Measurements from ENCODE around the gene GSG1L.
"Not testable (repeated sequence)": the region's sequence is repeated elsewhere in the genome, so short reads cannot be mapped to it uniquely, and the experiment has no call there.

GSG1L gene

DNA sequence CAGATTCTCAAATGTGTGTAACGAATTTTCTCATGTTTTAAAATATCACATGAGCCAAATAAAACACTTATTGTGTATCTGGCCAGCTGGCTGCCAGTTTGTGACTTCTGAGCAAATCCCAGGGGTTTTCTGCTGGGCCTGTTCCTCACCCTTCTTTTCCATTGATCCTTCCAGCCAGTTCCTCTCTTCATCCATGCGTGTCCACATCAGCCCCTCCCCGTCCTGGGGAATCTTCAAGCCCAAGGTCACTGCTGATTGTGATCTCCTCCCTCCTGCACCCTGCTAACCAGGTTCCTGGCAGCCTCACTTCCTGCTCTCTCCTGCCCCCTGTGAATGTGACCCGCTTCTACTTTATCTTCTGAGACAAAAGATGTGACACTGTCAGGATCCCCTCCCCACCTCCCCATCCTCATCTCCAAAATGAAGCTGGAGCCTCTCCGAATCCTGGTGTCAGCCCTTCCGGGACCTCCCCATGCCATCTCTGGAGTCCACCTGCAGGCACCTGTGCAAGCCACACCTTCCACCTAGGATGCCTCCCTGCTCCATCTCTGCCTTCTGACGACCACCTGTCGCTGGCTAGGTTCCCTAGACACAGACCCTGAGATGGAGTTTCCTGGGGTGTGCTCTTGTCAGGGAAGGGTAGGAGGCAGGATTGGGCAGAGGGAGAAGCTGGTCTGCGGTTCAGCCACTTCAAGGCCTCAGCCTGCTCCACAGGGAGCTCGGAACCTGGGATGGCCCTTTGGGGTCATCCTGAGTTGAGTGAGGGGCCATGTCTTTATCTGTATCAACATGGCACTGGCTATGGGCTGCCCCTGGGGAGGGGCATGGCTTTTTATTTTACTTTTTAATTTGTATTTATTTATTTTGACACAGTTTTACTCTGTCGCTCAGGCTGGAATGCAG lies 308.5 kb downstream of the GSG1L start:
- DNase-seq (ENCODE audit: low read depth): no peak

DNA sequence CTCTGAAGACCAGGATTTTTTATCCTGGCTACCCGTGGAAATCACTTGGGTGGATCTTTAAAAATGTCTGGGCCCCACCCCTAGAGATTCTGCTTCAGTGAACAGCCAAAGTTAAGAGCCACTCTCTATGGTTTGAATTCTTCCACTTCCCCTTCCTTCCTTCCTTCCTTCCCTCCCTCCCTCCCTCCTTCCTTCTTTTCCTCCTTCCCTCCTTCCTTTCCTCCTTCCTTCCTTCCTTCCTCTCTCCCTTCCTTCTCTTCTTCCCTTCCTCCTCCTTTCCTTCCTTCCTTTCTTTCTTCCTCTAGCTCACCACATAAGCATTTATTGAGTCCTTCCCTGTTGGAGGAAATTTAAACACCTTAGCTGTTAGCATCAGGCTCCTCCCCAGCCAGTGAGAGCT lies 310.0 kb downstream of the GSG1L start:
- no peak for DNase-seq (ENCODE audit: low read depth)

DNA sequence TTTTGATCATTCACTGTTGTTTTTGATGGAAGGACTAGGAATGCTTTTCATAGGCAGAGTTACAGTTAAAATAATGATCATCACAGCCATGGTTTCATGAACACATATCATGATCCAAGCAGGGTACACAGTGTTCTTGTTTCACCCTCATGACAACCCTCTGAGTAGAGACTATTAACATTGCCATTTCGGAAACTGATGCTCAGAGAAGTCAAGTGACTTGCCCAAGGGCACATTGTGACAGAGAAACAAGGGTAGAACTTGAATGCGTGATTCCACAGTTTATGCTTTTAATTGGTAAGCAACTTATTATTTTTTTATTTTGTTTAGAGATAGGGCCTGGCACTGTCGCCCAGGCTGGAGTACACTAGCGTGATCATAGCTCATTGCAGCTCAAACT lies 311.3 kb downstream of the GSG1L start:
- DNase-seq (ENCODE audit: low read depth): no peak

DNA sequence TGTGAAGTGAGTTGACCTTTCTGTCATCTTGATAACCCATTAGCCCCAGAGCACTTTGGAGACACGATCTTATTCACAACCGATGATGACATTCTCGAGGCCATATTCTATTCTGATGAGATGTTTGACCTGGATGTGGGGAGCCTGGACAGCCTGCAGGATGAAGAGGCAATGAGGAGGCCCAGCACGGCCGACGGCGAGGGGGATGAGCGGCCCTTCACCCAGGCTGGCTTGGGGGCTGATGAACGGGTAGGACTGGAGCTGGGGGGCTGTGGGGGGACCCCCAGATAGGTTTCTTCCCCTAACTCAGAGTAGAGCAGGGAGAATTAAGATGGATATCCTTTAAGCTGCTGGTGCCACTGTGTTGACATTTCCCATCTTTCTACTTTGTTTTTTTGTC lies 311.8 kb downstream of the GSG1L start:
- no peak for DNase-seq (ENCODE audit: low read depth)

DNA sequence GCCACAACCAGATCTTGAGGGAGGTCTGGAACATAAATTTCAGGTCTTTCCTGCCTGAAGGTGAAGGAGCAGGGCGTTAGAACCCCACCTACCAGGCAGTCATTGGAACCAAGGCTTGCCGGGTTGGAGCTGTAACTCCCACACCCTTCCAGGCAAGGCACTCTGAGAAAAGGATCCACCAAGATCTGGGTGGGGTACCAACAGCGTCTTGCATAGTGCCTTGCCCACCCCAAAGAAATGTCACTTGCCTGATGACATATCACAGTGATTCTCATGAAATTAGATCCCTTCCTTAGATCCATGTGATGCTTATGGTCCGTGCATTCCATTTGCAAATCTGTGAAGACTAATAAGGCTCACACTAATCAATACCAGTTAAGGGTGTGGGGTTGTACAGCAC lies 312.3 kb downstream of the GSG1L start:
- no peak for DNase-seq (ENCODE audit: low read depth)

DNA sequence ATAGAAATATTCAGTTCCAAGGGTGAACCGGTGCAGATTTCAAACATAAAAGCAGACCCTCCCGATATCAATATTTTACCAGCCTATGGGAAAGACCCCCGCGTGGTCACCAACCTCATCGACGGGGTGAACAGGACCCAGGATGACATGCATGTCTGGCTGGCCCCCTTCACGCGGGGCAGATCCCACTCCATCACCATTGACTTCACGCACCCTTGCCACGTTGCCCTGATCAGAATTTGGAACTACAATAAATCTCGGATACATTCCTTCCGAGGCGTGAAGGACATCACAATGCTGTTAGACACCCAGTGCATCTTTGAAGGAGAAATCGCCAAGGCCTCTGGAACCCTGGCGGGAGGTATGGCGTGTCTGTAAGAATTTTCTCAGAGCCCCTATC lies 313.6 kb downstream of the GSG1L start:
- no peak for DNase-seq (ENCODE audit: low read depth)

DNA sequence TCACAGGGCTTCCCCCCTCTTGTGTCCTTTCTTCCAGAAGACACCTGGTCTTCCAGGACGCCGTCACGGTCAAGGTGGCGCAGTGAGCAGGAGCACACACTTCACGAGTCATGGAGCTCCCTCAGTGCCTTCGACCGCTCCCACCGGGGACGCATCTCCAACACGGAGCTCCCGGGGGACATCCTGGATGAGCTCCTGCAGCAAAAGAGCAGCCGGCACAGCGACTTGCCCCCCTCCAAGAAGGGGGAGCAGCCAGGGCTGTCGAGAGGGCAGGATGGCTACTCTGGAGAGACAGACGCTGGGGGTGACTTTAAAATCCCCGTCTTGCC lies 314.0 kb downstream of the GSG1L start:
- no peak for DNase-seq (ENCODE audit: low read depth)

DNA sequence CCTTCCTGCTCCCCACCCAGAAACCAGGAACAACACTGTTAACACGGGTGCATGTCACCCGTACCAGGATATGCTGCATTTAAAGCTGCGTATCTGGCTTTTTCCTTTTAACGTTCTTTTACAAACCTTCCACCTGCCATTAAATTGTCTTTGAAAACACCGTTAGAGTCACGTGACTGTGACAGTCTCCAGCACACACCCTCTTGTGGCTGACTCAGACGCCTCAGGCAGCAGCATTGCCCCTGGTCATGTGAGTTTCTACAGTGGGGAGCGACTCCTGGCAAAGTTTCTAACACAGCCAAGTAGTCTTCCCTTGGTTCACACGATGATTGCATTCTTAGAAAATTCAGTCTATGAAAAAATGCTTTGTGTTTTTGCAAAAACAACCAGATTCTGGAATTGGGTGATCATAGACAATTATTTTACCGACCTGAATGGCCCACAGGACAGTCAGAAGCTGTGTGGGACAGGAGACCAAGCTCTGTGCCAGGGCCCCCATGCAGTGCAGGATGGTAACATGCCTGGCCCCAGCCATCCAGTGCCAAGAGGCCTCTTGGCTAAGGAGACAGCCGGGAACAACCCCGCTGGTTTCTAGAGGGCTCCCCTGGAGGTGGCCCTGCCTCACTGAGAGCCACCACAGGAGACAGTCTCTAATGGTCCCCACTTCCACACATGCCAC lies 314.5 kb downstream of the GSG1L start:
- DNase-seq (ENCODE audit: low read depth): no peak

DNA sequence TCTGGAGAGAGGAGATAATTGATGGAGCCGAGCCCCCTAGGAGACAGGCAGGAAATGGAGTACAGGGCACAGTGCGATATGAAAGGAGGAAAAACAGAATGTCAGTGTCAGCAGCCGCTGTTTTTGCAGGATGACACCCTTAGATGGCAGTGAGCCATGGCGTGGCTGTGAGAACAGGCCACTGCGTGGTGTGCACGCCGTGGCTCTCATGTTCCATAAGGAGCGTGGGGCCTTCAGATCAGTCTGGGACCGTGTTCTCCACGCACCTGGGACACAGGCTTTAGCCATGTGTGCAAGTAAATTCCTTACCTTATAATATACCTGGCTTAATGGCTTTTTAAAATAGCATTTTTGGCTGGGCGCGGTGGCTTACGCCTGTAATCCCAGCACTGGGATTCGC lies 315.6 kb downstream of the GSG1L start:
- no peak for DNase-seq (ENCODE audit: low read depth)

DNA sequence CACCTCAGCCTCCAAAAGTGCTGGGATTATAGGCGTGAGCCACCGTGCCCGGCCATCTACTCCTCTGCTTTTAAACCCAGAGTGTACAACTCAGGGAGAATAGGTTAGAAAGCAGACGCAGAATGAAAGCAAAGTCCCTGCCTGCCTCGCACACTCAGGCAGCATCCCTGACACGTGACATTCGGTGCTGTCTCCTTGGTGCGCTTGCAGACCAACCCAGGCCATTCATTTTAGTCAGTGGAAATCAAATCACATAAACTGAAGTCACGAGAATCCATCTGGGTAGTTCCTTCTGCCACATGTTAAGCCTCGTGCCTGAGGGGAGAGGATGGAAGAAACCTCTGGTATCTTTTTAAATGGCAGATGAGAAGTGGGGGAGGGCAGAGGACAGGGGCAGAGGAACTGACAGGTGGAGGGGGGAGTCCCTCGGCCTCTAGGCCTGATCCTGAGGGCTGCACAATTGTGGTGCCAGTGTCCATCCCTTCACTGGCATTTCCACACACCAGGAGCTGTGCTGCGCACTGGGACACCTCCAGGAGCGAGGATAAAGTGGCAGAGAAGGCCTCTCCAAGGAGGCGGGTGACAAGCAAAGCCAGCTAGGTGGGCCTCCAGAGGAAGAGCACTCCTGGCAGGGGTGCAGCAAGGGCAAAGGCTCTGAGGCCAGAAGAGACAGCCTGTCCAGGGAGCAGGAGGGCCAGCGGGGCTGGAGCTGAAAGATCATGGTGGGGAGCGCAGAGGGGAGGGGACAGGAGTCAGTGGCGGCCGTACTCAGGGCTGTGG lies 317.2 kb downstream of the GSG1L start:
- DNase-seq (ENCODE audit: low read depth): no peak

DNA sequence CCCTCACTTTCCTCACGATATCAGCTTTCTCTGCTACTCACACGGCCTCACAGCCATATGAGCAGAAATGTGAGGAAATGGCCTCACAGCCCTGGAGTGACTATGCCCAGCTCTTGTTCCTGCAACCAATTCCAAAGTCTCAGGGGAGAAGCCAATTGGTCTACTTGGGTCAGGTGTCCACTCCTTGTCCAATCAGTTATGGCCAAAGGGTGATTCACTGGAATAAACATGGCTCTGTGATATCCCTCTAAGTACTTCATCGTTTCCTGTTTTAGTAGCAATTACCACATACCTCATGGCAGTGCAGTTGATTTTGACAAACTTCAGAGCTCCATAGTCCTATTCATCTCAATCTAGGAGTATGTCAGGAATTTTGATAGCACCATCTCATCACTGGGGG lies 318.2 kb downstream of the GSG1L start:
- no peak for DNase-seq (ENCODE audit: low read depth)

DNA sequence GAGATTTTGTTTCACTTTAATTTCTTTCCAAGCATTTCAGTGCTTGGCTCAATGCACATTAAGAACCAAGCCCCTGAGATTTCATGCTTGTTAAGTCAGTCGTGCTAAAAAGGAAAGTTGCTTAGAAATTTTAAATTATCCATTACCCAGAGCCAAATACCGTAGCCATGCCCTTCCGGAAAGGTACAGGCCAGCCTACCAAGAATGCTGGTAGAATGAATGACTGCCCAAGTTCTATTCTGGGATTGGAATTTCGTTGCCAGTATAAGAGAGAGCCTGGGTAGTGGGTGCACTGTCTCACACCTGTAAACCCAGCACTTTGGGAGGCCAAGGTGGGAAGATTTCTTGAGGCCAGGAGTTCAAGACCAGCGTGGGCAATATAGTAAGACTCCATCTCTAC lies 319.6 kb downstream of the GSG1L start:
- no peak for DNase-seq (ENCODE audit: low read depth)

DNA sequence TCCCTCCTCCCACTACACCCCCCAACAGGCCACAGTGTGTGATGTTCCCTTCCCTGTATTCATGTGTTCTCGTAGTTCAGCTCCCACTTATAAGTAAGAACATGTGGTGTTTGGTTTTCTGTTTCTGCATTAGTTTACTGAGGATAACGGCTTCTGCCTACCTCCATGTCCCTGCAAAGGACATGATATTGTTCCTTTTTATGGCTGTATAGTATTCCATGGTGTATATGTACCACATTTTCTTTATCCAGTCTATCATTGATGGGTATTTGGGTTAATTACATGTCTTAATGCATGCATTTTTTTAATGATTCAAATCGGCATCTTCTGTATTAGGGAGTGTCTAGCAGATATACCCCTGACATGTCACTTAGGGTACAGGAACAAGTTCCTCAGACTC lies 320.5 kb downstream of the GSG1L start:
- not testable (repeated sequence) for DNase-seq (ENCODE audit: low read depth)

DNA sequence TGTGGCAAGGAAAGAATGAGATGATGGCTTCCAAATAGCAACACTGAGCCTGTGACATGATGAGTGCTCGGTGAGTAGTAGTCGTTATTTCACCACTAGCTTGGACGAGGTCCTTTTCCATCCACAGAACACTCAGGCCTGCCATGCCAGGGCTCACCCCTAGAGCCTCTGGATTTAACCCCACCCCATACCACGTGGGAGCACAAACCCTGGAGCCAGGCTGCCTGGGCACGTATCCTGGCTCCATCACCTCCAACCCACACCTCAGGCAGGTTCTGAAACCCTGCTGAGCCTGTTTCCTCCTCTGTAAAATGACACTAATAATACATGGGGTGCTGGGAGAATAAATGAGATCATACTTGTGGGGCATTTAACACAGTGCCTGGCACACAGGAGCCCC lies 321.2 kb downstream of the GSG1L start:
- DNase-seq (ENCODE audit: low read depth): no peak

DNA sequence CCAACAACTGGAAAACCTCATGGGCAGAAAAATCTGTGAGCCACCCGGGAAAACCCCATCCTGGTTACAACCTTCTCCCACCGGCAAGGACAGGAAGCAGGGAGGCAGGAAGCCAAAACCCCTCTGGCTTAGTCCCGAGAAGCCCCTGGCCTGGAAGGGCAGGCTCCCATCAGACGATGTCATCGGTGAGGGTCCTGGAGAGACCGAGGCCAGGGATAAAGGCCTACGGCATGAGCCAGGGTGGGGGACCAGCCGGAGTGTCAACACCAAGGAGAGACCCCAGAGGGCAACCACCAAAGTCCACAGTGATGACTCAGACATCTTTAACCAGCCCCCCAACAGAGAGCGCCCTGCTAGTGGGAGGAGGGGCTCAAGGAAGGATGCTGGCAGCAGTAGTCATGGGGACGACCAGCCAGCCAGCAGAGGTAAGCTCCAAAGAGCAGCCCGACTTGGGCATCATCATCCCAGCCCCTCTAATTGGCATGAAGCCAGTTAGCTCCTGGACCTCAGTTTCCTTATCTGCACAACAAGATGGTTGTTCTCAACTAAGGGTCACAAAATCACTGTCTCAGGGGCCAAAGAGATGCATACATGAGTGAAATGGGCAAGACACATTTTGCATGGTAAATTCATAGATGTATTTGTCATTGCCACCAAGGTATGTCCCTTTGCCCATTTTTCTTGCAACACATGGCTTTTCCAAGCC lies 322.9 kb downstream of the GSG1L start:
- DNase-seq (ENCODE audit: low read depth): no peak

DNA sequence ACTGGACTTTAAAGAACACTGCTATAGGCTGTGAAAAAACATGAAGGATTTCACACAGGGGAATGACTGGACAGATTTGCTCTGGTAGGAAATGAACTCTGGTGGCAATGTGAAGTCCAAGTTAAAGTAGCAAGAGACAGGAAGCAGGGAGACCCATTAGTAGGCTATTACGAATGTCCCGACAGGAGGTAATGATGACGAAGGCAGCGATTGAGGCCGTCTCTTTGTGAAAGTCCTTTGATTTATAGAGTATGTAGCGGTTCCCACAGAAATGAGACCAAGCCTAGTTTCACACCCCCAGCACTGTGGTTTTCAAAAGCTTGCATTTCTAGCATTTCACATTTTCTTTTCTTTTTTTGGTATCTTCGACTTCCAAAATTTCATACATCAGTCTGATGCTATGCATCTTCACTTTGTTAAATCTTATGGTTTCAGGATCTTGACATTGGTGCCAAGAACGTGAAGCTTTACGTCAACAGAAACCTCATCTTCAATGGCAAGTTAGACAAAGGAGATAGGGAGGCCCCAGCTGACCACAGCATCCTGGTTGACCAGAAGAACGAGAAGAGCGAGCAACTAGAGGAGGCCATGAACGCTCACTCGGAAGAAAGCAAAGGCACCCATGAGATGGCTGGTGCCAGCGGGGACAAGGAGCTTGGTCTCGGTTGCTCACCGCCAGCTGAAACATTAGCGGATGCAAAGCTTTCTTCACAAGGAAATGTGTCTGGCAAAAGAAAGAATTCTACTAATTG lies 323.7 kb downstream of the GSG1L start:
- DNase-seq (ENCODE audit: low read depth): no peak

DNA sequence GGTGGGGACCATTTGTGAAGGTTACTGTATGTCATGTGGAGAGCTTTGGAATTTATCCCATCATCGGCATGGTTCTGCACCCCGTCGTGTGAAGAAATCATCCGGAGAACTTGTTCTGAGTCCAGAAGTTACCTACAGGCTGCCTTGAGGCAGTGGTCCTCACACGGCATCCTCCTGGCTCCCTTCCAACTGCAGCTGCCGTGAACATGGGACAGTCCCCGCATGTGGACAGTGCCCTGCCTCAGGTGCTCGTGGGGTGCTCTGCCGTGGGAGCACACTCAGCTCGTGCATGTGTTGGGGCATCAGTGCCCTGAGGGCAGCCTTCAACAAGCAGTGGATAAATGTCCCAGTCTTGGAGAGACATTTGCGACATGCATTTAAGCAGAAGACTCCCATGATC lies 324.9 kb downstream of the GSG1L start:
- DNase-seq (ENCODE audit: low read depth): no peak

Measured in stimulated activated CD8-positive, alpha-beta memory T cell treated with anti-CD3 and anti-CD28 coated beads, Interleukin-12 subunit alpha, Interleukin-12 subunit beta, amount 100 ng/mL, for 4 hours (primary cell).